ENCODE measurements around the gene TSPO. TPM values are rescaled to one million over a fixed set of nuclear protein-coding genes. Genes with fewer than 3 reads are reported as not detected.
A peak's percentile ranks its signal among the peaks of the same experiment; 100 is the strongest.

TSPO gene
- total and polyA plus RNA-seq, 9 of the 15 experiments (the other 6 are each of a cell fraction or from before 2014, with no cell fraction given) = 4.9 to 126 (median 25.3) TPM

- TF ChIP-seq ZNF318 (IDR thresholded peaks at IDR 0.05; ENCODE audit: borderline replicate concordance in 1 of 2, low read depth in 1 of 2) = no peak
- TF ChIP-seq HNRNPL (IDR thresholded peaks at IDR 0.05; ENCODE audit: low read depth, low read length) = peak; percentile 75; the same call in 1 of the 2 replicates
- peak; percentile 97 for TF ChIP-seq E2F6 (IDR thresholded peaks at IDR 0.05; ENCODE audit: borderline replicate concordance in 1 of 2, extremely low read depth in 1 of 2, insufficient read depth in 1 of 2, insufficient read length in 1 of 2, low read depth in 1 of 2, low read length in 1 of 2, poor library complexity in 1 of 2, severe bottlenecking in 1 of 2)
- TF ChIP-seq MNT (conservative IDR thresholded peaks at IDR 0.05) = peak; percentile 38 to 54; a peak in 3 of 4 replicates
- TF ChIP-seq CREM (IDR thresholded peaks at IDR 0.05; ENCODE audit: low read depth) = no peak
- TF ChIP-seq VEZF1 (CRISPR knock-in tag; IDR thresholded peaks at IDR 0.05) = peak; percentile 57; the same call in 1 of the 2 replicates
- TF ChIP-seq MYC (IDR thresholded peaks at IDR 0.05; ENCODE audit: low read depth, low read length) = peak; percentile 77
- no peak for TF ChIP-seq MYC (CRISPR knock-in tag; IDR thresholded peaks at IDR 0.05; ENCODE audit: borderline replicate concordance, low read depth)
- no peak for TF ChIP-seq ZNF347 (CRISPR knock-in tag; IDR thresholded peaks at IDR 0.05; ENCODE audit: low read depth)
- 0 out of 2 replicates have a peak, but pooled peaks have one; percentile 48 for TF ChIP-seq RFX5 (IDR thresholded peaks at IDR 0.05; ENCODE audit: low read depth, low read length)
- no peak; the same call in none of the 2 replicates for TF ChIP-seq MAX (CRISPR knock-in tag; IDR thresholded peaks at IDR 0.05)
- TF ChIP-seq MCM3 (IDR thresholded peaks at IDR 0.05) = no peak
- no peak for TF ChIP-seq NUFIP1 (IDR thresholded peaks at IDR 0.05; ENCODE audit: partially characterized antibody)
Observed at GRCh38 chr22:43151251-43152002, at the start of gene TSPO (continued).
